GM04504 (cell line): ENCODE measurements around the gene GLDN.
"Not testable (repeated sequence)": the region's sequence is repeated elsewhere in the genome, so short reads cannot be mapped to it uniquely, and the experiment has no call there.

Experiments used
- DNase-seq: peaks from one replicate; pipeline ENCODE4 v3.0.0-alpha.2; 2012; ENCODE audit warnings: low read depth

Gene GLDN

DNA sequence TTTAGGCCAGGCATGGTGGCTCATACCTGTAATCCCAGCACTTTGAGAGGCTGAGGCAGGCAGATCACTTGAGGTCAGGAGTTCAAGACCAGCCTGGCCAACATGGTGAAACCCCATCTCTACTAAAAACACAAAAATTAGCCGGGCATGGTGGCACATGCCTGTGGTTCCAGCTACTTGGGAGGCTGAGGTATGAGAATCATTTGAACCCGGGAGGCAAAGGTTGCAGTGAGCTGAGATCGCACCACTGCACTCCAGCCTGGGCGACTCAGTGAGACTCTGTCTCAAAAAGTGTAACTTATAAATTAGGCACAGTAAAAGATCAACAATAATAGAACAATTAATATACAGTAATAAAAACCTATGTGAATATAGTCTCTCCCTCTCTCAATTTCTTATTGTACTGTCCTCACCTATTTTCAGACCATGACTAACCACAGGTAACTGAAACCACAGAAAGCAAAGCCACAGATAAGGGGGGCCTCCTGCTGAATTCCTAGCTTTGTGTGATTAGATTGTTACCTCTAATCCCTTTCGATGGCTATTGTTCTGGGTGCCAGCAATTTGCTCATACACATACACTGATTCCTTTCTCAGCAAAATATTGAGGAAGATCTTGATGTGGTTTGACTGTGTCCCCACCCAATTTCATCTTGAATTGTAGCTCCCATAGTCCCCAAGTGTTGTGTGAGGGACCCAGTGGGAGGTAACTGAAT lies 104.7 kb downstream of the GLDN start:
- not testable (repeated sequence) for DNase-seq

DNA sequence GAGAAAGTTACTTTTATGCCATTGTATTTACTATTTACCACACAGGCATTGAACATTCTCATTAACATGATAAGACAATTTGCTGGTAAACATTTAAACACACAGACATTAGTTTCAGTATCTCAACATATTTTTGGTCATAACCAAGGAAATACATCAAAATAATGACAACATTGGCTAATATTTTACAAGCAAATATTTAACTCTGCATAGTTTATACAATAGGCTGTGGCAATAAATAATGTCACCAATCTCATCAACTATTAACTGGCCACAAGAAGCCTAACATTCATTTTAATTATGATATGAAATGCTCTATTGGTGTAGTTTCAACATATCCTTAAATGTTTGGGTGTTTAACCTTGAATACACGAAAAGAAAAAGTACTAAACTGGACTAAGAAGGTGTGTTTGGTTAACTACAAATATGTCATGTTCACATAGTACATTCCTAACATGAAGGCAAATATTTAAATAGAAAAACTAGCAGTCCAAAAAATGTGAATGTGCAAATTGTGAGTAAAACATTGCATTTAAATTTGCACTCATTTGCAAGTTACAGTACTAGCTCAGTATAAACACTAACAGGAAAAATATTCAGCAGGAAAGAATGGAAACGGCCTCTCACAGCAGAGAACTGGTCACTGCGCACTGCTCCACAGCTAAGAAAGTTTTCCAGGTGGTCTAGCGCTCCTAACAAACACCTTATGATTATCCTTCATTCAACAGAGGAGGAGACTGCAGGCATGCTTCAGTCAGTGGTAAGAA lies 106.6 kb downstream of the GLDN start:
- no peak for DNase-seq

DNA sequence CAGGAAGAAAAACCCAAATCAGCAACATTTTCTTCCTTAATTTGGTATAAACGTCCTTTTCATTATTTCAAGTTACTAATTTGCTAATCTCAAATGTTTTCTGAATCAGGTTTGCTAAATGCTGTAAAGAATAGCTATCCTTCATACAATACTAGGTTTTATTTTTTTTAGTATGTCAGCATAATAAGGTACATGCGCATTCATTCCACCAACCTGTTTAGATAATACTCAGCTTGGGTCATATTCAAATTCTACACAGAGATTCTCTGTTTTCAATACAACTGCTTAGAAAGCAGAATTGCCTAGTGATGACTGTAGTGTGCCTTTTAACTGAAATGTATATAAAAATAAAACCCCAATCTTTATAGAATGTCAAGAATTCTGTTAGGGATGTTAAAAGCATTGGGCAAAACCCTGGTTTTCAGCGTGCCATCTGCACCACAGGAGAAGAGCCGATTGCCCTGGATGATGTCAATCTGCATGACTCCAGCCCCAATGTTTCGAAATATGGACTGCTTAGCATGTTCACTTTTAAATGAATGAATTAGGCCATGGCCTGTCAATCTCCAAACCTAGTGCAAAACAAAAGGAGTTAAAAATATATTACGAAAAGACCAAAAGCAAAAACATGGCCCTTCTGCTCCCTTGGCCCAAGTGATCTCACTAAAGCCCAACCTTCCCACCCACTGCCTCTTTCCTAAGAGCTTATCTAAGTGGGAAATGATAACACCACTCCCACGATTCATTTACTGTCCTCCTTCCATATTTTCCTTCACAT lies 107.4 kb downstream of the GLDN start:
- DNase-seq: no peak

DNA sequence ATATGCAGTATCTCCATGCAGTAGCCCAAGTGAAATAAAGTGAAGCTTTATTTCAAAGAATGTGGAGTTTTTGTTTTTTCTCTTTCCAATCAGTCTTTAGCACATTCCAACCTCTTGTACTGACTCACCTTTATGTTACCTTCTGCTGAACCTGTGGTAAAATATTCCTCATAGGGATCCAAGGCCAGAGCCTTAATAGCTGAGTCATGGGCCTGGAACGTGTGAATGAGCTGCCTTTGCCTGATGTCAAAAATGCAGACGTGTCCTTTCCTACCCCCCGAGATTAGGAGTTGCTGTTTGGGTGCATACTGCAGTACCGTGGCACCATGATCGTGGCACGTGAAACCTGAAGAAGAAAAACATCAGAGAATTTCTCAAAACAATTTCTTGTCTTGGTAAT lies 108.5 kb downstream of the GLDN start:
- DNase-seq: no peak
